ENCODE data around the gene AHNAK2. TPM values are rescaled to one million over a fixed set of nuclear protein-coding genes. Genes with fewer than 3 reads are reported as not detected.
A peak's percentile ranks its signal among the peaks of the same experiment; 100 is the strongest.
"Not testable (repeated sequence)": the region's sequence is repeated elsewhere in the genome, so short reads cannot be mapped to it uniquely, and the experiment has no call there.

AHNAK2 gene
- total and polyA plus RNA-seq, 4 experiments from 2014 or later = 0.06 to 0.15 TPM; not detected in 2

DNA sequence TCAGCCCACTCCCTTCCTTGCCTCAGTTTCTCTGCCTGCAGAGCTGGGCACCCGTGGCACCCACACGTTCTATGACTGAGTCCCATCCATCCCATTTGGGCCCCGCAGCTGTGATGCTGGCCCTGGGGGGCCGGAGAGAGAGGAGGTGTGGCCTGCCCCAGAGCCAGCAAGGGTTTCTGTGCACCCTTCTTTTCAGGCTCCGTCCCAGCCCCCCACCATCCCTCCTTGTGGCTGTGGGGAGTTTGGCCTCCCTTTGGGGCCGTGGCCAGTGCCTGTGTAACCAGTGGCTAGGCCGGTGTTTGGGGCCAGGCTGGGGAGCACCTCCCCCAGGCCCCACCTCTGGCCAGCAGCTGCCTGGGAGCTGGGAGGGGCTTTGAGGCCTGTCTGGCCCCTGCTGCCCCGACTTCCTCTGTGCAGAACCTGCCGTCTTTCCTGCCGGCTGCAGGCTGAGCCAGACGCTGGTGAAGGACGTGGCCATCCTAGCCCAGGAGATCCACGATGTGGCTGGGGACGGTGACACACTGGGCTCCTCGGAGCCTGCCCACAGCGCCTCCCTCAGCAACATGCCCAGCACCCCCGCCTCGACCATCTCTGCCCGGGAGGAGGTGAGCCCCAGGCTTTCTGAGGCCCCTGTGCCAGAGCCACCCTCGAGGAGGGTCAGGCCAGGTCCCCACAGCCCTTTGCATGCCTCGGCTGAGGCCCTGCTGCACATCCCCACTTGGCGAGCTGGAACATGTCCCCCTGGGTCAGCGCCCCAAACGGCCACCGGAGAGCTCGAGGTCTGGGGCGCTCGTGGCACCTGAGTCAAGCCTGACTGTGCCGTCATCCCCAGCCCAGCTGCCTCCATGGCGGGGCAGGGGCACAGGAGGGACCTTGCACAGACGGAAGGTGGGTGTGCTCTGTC, 85.4 kb downstream of the AHNAK2 start:
- no peak overlapping the region for H3K4me3 ChIP-seq (ENCODE audit: low read length in 2 of 2)
- H3K9me3 Mint-ChIP-seq = no peaks in the 10 kb centered on the region
- no peaks in the 10 kb centered on the region for H3K27me3 ChIP-seq (ENCODE audit: insufficient read depth, low read length)
- peaks cover 0 to 3% of the 10 kb centered on the region in 2 donors for H3K27me3 Mint-ChIP-seq
- no peak for DNase-seq
- intact Hi-C loops (cut with micrococcal nuclease) = no loop called here
- no peaks in the 10 kb centered on the region for H3K36me3 ChIP-seq (ENCODE audit: insufficient read depth, low read length)
- H3K27ac Mint-ChIP-seq = no peak overlapping the region
- ChIA-PET POLR2A (ENCODE audit: partially characterized antibody) (no interaction called here), CTCF (ENCODE audit: partially characterized antibody) (no interaction called here)
- H3K4me1 Mint-ChIP-seq = peaks cover 0 to 3% (median 1%) of the 10 kb centered on the region in 4 donors
- H3K4me3 Mint-ChIP-seq = no peak overlapping the region
- no peak overlapping the region for H3K27ac ChIP-seq (ENCODE audit: low read depth, low read length)
- H3K4me1 ChIP-seq (ENCODE audit: insufficient read depth, low read length) = no peaks in the 10 kb centered on the region
- no peaks in the 10 kb centered on the region for H3K9me3 ChIP-seq (ENCODE audit: control insufficient read depth in 1 of 2, low read length in 2 of 2)
- H3K36me3 Mint-ChIP-seq = no peaks in the 10 kb centered on the region

DNA sequence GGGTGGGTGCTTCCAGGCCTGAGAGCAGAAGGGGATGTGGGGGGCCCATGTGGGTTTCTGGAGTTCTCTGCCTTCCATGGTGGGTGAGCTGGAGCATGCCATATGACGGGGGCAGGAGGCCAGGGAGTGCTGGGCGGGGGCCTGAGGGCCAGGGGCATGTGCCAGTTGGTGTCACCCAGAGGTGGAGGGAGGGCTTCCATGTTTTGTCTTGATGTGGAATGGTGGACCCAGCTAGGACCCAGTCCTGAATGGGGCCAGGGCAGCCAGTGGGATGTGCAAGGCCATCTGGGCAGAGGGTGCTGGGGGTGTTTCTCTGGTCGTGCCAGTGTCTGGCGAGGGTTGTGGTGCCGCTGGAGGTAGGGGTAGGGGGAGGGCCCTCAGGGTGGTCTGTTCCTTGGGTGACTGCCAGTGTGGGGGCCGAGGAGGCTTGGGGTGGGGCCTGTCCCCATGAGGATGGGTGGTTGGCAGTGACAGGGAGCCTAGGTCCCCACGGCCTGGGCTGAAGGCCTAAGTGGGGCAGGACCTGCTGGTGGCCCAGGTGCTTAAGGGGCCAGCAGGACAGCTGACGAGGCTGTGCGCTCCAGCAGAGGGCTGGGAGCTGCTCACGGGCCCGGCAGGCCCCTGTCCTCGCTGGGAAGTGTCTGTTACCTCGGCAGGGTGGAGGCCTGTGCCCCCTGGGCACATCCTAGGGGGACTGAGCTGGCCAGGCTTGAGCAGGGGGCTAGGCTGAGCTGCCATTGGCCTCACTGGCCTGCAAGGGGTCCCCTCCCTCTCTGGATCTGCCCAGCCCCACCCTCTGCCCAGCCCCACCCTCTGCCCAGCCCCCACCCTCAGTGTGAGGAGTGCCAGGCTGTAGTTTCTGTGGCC, 86.3 kb downstream of the AHNAK2 start:
- H3K27ac ChIP-seq (ENCODE audit: low read depth, low read length) = no peak overlapping the region
- DNase-seq = no peak
- POLR2A ChIA-PET (ENCODE audit: partially characterized antibody) = no interaction called here
- intact Hi-C loops (cut with micrococcal nuclease) = no loop called here
- Mint-ChIP-seq H3K27me3 (peaks cover 0 to 3% of the 10 kb centered on the region in 2 donors), H3K9me3 (no peaks in the 10 kb centered on the region), H3K4me3 (no peak overlapping the region), H3K36me3 (no peaks in the 10 kb centered on the region), H3K27ac (no peak overlapping the region), H3K4me1 (peaks cover 0 to 3% (median 1%) of the 10 kb centered on the region in 4 donors)
- H3K9me3 ChIP-seq (ENCODE audit: control insufficient read depth in 1 of 2, low read length in 2 of 2) = no peaks in the 10 kb centered on the region
- no peaks in the 10 kb centered on the region for H3K4me1 ChIP-seq (ENCODE audit: insufficient read depth, low read length)
- no peaks in the 10 kb centered on the region for H3K27me3 ChIP-seq (ENCODE audit: insufficient read depth, low read length)
- CTCF ChIA-PET (ENCODE audit: partially characterized antibody) = no interaction called here
- no peak overlapping the region for H3K4me3 ChIP-seq (ENCODE audit: low read length in 2 of 2)
- no peaks in the 10 kb centered on the region for H3K36me3 ChIP-seq (ENCODE audit: insufficient read depth, low read length)

DNA sequence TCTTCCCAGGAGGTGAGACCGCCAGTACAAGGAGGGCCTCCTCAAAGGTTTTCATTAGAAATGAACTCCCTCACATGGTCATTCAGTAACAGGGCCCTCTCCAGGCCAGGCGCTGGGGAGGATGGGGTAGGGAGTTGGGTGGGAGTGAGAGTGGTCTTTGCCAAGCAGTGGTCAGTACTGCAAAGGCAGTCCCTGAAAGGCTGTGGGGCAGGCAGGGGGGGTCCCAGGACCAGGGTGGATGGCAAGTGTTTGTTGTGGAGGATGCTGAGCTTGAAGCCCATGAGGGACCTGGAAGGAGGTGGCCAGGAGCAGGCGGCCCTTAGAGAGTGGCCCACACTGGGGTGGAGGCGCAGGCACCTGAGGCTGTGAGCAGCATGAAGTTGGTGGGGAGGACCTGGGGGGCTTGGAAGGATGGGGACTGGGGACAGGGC, 87.0 kb downstream of the AHNAK2 start:
- H3K27me3 Mint-ChIP-seq = no peaks in the 10 kb centered on the region

DNA sequence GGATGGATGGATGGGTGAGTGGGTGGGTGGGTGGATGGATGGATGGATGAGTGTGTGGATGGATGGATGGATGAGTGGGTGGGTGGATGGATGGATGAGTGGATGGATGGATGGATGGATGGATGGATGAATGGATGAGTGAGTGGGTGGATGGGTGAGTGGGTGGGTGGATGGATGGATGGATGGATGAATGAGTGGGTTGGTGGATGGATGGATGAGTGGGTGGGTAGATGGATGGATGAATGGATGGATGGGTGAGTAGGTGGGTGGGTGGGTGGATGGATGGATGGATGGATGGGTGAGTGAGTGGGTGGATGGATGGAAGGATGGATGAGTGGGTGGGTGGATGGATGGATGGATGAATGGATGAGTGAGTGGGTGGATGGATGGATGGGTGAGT, 87.9 kb downstream of the AHNAK2 start:
- H3K4me1 ChIP-seq (ENCODE audit: insufficient read depth, low read length); CTCF ChIA-PET (ENCODE audit: partially characterized antibody); H3K9me3 Mint-ChIP-seq; H3K4me3 Mint-ChIP-seq; H3K27ac Mint-ChIP-seq; H3K27ac ChIP-seq (ENCODE audit: low read depth, low read length); intact Hi-C loops (cut with micrococcal nuclease); H3K4me1 Mint-ChIP-seq; H3K4me3 ChIP-seq (ENCODE audit: low read length in 2 of 2); H3K36me3 Mint-ChIP-seq; DNase-seq; H3K36me3 ChIP-seq (ENCODE audit: insufficient read depth, low read length); H3K9me3 ChIP-seq (ENCODE audit: control insufficient read depth in 1 of 2, low read length in 2 of 2); H3K27me3 Mint-ChIP-seq; POLR2A ChIA-PET (ENCODE audit: partially characterized antibody); H3K27me3 ChIP-seq (ENCODE audit: insufficient read depth, low read length): not testable (repeated sequence)

More for the DNA sequence above, 87.0 kb downstream of the AHNAK2 start:
- Histone ChIP-seq H3K4me3 (ENCODE audit: low read length in 2 of 2) (no peak overlapping the region), H3K4me1 (ENCODE audit: insufficient read depth, low read length) (no peaks in the 10 kb centered on the region), H3K27me3 (ENCODE audit: insufficient read depth, low read length) (no peaks in the 10 kb centered on the region), H3K27ac (ENCODE audit: low read depth, low read length) (no peak overlapping the region), H3K9me3 (ENCODE audit: control insufficient read depth in 1 of 2, low read length in 2 of 2) (no peaks in the 10 kb centered on the region), H3K36me3 (ENCODE audit: insufficient read depth, low read length) (no peaks in the 10 kb centered on the region)
- Mint-ChIP-seq H3K4me3 (no peak overlapping the region), H3K36me3 (no peaks in the 10 kb centered on the region), H3K27ac (no peak overlapping the region), H3K4me1 (no peaks in the 10 kb centered on the region), H3K9me3 (no peaks in the 10 kb centered on the region)
- ChIA-PET POLR2A (ENCODE audit: partially characterized antibody) (no interaction called here), CTCF (ENCODE audit: partially characterized antibody) (no interaction called here)
- no peak for DNase-seq
- intact Hi-C loops (cut with micrococcal nuclease) = no loop called here

DNA sequence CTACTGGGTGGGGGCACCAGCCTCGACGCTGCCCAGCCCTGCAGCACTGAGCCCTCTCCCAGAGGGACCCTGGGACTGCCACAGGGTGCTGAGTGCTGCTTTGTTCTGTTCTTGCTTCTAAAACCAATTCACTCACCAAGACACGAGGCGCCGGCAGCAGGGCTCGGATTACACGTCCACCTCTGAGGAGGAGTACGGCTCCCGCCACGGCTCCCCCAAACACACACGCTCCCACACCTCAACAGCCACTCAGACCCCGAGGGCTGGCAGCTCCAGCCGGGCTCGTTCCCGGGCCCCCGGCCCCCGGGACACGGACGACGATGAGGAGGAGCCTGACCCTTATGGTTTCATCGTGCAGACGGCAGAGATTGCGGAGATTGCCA, 88.8 kb downstream of the AHNAK2 start:
- H3K4me3 ChIP-seq (ENCODE audit: low read length in 2 of 2) = no peak overlapping the region
- H3K36me3 ChIP-seq (ENCODE audit: insufficient read depth, low read length) = no peaks in the 10 kb centered on the region
- H3K4me3 Mint-ChIP-seq = no peak overlapping the region
- ChIA-PET CTCF (ENCODE audit: partially characterized antibody) (no interaction called here), POLR2A (ENCODE audit: partially characterized antibody) (no interaction called here)
- H3K4me1 ChIP-seq (ENCODE audit: insufficient read depth, low read length) = no peaks in the 10 kb centered on the region
- no peak for DNase-seq
- no peaks in the 10 kb centered on the region for H3K9me3 Mint-ChIP-seq
- H3K27ac Mint-ChIP-seq = no peak overlapping the region
- no peaks in the 10 kb centered on the region for H3K9me3 ChIP-seq (ENCODE audit: control insufficient read depth in 1 of 2, low read length in 2 of 2)
- H3K27me3 Mint-ChIP-seq = no peaks in the 10 kb centered on the region
- no peak overlapping the region for H3K27ac ChIP-seq (ENCODE audit: low read depth, low read length)
- intact Hi-C loops (cut with micrococcal nuclease) = no loop called here
- H3K27me3 ChIP-seq (ENCODE audit: insufficient read depth, low read length) = no peaks in the 10 kb centered on the region
- no peaks in the 10 kb centered on the region for H3K36me3 Mint-ChIP-seq
- no peaks in the 10 kb centered on the region for H3K4me1 Mint-ChIP-seq

GRCh38 chr14:104888489-104889374, 89.4 kb downstream of the AHNAK2 start:
- Mint-ChIP-seq H3K27ac (no peak overlapping the region), H3K4me3 (no peak overlapping the region), H3K4me1 (no peaks in the 10 kb centered on the region), H3K27me3 (no peaks in the 10 kb centered on the region), H3K36me3 (no peaks in the 10 kb centered on the region), H3K9me3 (no peaks in the 10 kb centered on the region)
- peak in 1 of 5 donors; percentile 19 for DNase-seq
- POLR2A ChIA-PET (ENCODE audit: partially characterized antibody) = no interaction called here
- no peaks in the 10 kb centered on the region for H3K9me3 ChIP-seq (ENCODE audit: control insufficient read depth in 1 of 2, low read length in 2 of 2)
- H3K27me3 ChIP-seq (ENCODE audit: insufficient read depth, low read length) = no peaks in the 10 kb centered on the region
- H3K4me1 ChIP-seq (ENCODE audit: insufficient read depth, low read length) = no peaks in the 10 kb centered on the region
- H3K36me3 ChIP-seq (ENCODE audit: insufficient read depth, low read length) = no peaks in the 10 kb centered on the region
- CTCF ChIA-PET (ENCODE audit: partially characterized antibody) = no interaction called here
- H3K4me3 ChIP-seq (ENCODE audit: low read length in 2 of 2) = no peak overlapping the region
- no peak overlapping the region for H3K27ac ChIP-seq (ENCODE audit: low read depth, low read length)
- intact Hi-C loops (cut with micrococcal nuclease) = no loop called here
